Peyer's patch (tissue), 4 donors: Measurements from ENCODE around the gene ANKRD29. TPM values are rescaled to one million over a fixed set of nuclear protein-coding genes. Genes with fewer than 3 reads are reported as not detected.
A peak's percentile ranks its signal among the peaks of the same experiment; 100 is the strongest.

Experiments
- DNase-seq, 3 donors: peaks; one replicate each; pipeline ENCODE4 v3.0.0-alpha.2; 2017 to 2019
- H3K27ac ChIP-seq, 4 donors: fragments of 200-600 bp; sonication (generic); one replicate each; pipeline ENCODE4 v1.5.1; 2016 to 2019
- H3K27me3 ChIP-seq, 2 donors: fragments of 200-600 bp; sonication (generic); one replicate each; pipeline ENCODE4 v1.5.1; 2019
- H3K36me3 ChIP-seq, 3 donors: fragments of 200-600 bp; sonication (generic); one replicate each; pipeline ENCODE4 v1.5.1; 2016 to 2019
- H3K4me1 ChIP-seq, 4 donors: fragments of 200-600 bp; sonication (generic); one replicate each; pipeline ENCODE4 v1.5.1; 2016 to 2019
- H3K4me3 ChIP-seq, 4 donors: fragments of 200-600 bp; sonication (generic); 1 replicate in 3 of 4; 2 replicates in 1 of 4; pipeline ENCODE4 v1.5.1; 2016 to 2019; ENCODE audit warnings: mild to moderate bottlenecking in 1 of 4
- H3K9me3 ChIP-seq, 4 donors: fragments of 200-600 bp; sonication (generic); one replicate each; pipeline ENCODE4 v1.5.1; 2016 to 2019; ENCODE audit warnings: mild to moderate bottlenecking in 1 of 4
- POLR2A ChIP-seq, 2 donors: fragments of 450-650 bp; IDR thresholded peaks; one replicate each; pipeline ENCODE4 v1.5.1; 2017; ENCODE audit warnings: antibody characterized with exemption in 2 of 2, mild to moderate bottlenecking in 2 of 2, moderate library complexity in 2 of 2
- total RNA-seq, 4 donors: library from RNA; depleted of rRNA; stranded (reverse); fragments of >200 nt; gene quantifications; one replicate each; pipeline ENCODE4 v1.1.0, GENCODE V29; 2016
- TF ChIP-seq, protein P1 (sequence below), 6 experiments: fragments of 450-650 bp in 4 of 6; fragments of 200-600 bp in 2 of 6; sonication (generic) in 1 of 6; IDR thresholded peaks; one replicate each; pipeline ENCODE4 v1.5.1; 2017 to 2019; ENCODE audit warnings: antibody characterized with exemption in 6 of 6, mild to moderate bottlenecking in 3 of 6, moderate library complexity in 1 of 6

Gene ANKRD29
- total RNA-seq, 4 donors from 2014 or later, result 4.0 to 18.2 (median 8.1) TPM

DNA sequence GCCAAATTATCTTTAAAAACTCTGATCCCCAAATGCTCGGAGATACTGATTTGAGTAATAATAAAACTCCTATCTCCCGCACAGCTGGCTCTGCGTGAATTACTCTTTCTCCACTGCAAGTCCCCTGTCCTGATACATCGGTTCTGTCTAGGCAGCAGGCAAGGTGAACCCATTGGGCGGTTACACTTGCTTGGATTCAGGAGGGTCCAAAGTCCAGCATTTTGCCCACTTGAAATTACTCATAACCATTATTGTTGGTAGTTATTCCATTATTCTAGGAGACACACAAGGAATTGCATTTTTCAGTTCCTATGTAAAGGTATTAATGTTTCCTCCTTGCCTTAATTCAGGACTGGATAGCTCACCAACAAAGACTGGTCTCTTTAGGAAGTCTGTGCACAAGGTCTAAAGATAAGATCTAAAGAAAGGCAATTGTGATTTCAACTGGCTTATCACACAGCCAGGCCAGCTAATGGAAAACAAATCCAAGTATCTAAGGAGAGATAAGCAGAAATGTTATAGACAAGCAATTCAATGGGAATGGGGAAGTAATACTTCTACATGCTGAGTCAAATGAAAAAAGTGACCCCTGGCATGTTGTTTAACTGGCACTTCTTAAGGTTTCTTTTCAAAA, 53.2 kb downstream of the ANKRD29 start:
- no peak for TF ChIP-seq POLR2A (IDR thresholded peaks at IDR 0.05)
- TF ChIP-seq, protein P1, sequence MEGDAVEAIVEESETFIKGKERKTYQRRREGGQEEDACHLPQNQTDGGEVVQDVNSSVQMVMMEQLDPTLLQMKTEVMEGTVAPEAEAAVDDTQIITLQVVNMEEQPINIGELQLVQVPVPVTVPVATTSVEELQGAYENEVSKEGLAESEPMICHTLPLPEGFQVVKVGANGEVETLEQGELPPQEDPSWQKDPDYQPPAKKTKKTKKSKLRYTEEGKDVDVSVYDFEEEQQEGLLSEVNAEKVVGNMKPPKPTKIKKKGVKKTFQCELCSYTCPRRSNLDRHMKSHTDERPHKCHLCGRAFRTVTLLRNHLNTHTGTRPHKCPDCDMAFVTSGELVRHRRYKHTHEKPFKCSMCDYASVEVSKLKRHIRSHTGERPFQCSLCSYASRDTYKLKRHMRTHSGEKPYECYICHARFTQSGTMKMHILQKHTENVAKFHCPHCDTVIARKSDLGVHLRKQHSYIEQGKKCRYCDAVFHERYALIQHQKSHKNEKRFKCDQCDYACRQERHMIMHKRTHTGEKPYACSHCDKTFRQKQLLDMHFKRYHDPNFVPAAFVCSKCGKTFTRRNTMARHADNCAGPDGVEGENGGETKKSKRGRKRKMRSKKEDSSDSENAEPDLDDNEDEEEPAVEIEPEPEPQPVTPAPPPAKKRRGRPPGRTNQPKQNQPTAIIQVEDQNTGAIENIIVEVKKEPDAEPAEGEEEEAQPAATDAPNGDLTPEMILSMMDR (IDR thresholded peaks at IDR 0.05), result no peak
- Histone ChIP-seq H3K27me3 (no peaks in the 10 kb centered on the region), H3K4me3 (no peak overlapping the region), H3K36me3 (no peaks in the 10 kb centered on the region), H3K27ac (peak overlapping the region in 2 of 4 donors; percentile 65 to 76), H3K9me3 (no peaks in the 10 kb centered on the region), H3K4me1 (peaks cover 0 to 15% (median 0%) of the 10 kb centered on the region in 4 donors)
- DNase-seq, result peak in 1 of 3 donors; percentile 68

DNA sequence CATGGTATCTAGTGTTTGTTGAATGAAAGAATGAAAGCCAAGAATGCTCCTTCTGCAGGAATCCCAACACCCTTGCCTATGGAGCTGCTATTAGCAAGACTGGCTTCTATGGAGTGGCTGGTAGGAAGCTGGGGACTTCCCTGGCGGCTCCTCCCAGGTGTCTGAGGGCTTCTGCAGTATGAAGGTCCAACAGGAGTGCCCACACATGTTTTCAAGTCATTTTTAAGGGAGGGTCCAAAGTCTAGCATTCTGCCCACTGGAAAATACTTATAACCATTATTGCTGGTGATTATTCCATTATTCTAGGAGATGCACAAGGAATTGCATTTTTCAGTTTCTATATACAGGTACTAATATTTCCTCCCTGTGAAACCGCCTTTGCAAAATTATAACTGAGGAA, 54.5 kb downstream of the ANKRD29 start:
- no peak for DNase-seq
- H3K9me3 ChIP-seq, result no peaks in the 10 kb centered on the region
- H3K36me3 ChIP-seq, result no peaks in the 10 kb centered on the region
- peaks cover 0 to 15% (median 0%) of the 10 kb centered on the region in 4 donors for H3K4me1 ChIP-seq
- TF ChIP-seq POLR2A (IDR thresholded peaks at IDR 0.05), result no peak
- TF ChIP-seq, protein P1 (IDR thresholded peaks at IDR 0.05), result no peak
- H3K27ac ChIP-seq, result no peak overlapping the region
- no peak overlapping the region for H3K4me3 ChIP-seq
- no peaks in the 10 kb centered on the region for H3K27me3 ChIP-seq

DNA sequence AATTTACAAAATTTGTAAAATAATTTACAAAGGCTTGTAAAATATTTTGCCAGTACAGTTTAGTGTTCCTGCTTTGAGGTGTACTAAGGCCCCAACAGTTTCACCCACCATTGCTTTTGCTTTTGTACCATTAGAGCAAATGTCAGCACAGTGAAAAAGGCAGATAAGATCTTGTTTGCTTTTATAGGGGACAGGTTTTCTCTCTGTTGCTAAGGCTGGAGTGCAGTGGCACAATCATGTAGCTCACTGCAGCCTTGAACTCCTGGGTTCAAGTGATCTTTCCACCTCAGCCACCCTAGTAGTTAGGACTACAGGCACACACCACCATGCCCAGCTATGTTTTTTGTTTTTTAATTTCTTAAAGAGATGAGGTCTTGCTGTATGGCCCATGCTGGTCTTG, 56.8 kb downstream of the ANKRD29 start:
- peaks cover 0 to 15% (median 0%) of the 10 kb centered on the region in 4 donors for H3K4me1 ChIP-seq
- no peak overlapping the region for H3K27ac ChIP-seq
- DNase-seq, result no peak
- H3K9me3 ChIP-seq, result no peaks in the 10 kb centered on the region
- TF ChIP-seq POLR2A (IDR thresholded peaks at IDR 0.05), result no peak
- TF ChIP-seq, protein P1 (IDR thresholded peaks at IDR 0.05), result no peak
- H3K4me3 ChIP-seq, result no peak overlapping the region
- no peaks in the 10 kb centered on the region for H3K36me3 ChIP-seq
- H3K27me3 ChIP-seq, result no peaks in the 10 kb centered on the region

DNA sequence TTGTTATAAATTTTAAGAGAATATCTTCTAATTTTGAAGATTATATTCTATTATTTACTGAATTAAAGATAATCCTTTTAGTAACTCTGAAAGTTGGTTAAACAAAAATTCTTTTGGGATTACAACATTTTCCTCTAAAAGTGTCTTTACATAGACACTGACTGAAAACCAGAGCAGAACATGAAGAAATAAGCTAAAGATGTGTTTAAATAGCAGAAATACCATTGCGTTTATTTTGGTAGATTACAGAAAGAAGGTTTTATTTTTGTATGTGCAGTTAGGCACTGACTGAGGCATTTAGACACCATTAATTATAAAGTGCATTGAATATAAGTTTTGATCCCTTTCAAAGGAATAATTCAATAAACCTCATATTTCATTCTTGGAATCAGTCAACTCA, 62.9 kb downstream of the ANKRD29 start:
- Histone ChIP-seq H3K36me3 (no peaks in the 10 kb centered on the region), H3K27ac (no peak overlapping the region), H3K4me1 (no peaks in the 10 kb centered on the region), H3K9me3 (no peaks in the 10 kb centered on the region), H3K4me3 (no peak overlapping the region), H3K27me3 (no peaks in the 10 kb centered on the region)
- DNase-seq, result no peak
- TF ChIP-seq, protein P1 (IDR thresholded peaks at IDR 0.05), result no peak
- TF ChIP-seq POLR2A (IDR thresholded peaks at IDR 0.05), result no peak

DNA sequence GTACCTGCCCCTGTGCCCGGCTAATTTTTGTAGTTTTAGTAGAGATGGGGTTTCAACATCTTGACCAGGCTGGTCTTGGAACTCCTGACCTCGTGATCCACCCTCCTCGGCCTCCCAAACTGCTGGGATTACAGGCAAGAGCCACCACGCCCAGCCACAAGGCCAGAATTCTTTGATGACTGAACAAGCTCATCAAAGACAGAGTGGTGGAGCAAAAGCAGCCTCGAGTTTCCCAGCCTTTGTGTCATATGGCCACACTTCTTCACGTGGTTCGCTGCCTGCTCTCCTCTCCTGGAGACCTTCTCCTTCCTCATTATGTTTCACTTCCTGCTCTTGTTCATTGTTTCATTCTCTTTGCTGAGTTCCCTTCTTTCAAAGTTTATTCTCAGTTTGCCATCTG, 66.5 kb downstream of the ANKRD29 start:
- Histone ChIP-seq H3K4me3 (no peak overlapping the region), H3K27ac (no peak overlapping the region), H3K9me3 (no peaks in the 10 kb centered on the region), H3K4me1 (no peaks in the 10 kb centered on the region), H3K36me3 (no peaks in the 10 kb centered on the region), H3K27me3 (no peaks in the 10 kb centered on the region)
- TF ChIP-seq, protein P1 (IDR thresholded peaks at IDR 0.05), result no peak
- no peak for TF ChIP-seq POLR2A (IDR thresholded peaks at IDR 0.05)
- peak in 1 of 3 donors; percentile 26 for DNase-seq
